AG04449 (cell line): ENCODE measurements around the gene QRICH2.
"Not testable (repeated sequence)": the region's sequence is repeated elsewhere in the genome, so short reads cannot be mapped to it uniquely, and the experiment has no call there.

Experiments used
- CTCF ChIA-PET: fragments of 350-600 bp; formaldehyde crosslinking; extraction: SDS; loops from one replicate; lab custom pipeline; 2021; ENCODE audit warnings: antibody characterized with exemption; lab: Yijun Ruan, JAX
- POLR2A ChIA-PET: fragments of 400-600, 350-600 bp; formaldehyde crosslinking; extraction: SDS; loops from one replicate; lab custom pipeline; 2020; ENCODE audit warnings: antibody characterized with exemption, inconsistent platforms; lab: Yijun Ruan, JAX
- DNase-seq: peaks from one replicate; pipeline ENCODE4 v3.0.0-alpha.2; 2010; ENCODE audit warnings: low read depth, low spot score
- H3K4me3 ChIP-seq: 2 replicates; pipeline ENCODE4 v1.5.1; 2011; ENCODE audit warnings: low read depth, mild to moderate bottlenecking, control low read depth, low read length
- CTCF ChIP-seq: IDR thresholded peaks from one replicate; pipeline ENCODE4 v1.5.1; 2011; ENCODE audit warnings: mild to moderate bottlenecking, moderate library complexity, low read length, control low read depth, inconsistent platforms; ENCODE audit not compliant: insufficient read depth; ENCODE audit errors: missing control alignments

QRICH2 gene

GRCh38 chr17:76247304-76247703 lies 60.8 kb downstream of the QRICH2 start:
- POLR2A ChIA-PET = interaction anchor here (1.7 kb wide), 1 partner anchor 17 kb away, joined by 4 read pairs; the partner anchor contains the start of gene UBALD2
- CTCF ChIA-PET = interaction anchor here (1.1 to 4.4 kb wide), 4 partner anchors 32 to 125 kb away, joined by 3 to 22 read pairs (median 14); no protein-coding TSS in a partner anchor
- TF ChIP-seq CTCF = no peak
- DNase-seq = no peak
- no peak overlapping the region for H3K4me3 ChIP-seq

- CTCF ChIA-PET = interaction anchor here (1.1 to 4.4 kb wide), 6 partner anchors 9 to 125 kb away, joined by 3 to 22 read pairs (median 8); no protein-coding TSS in a partner anchor
- no peak for DNase-seq
- POLR2A ChIA-PET = interaction anchor here (1.7 kb wide), 1 partner anchor 18 kb away, joined by 4 read pairs; the partner anchor contains the start of gene UBALD2
- no peak for TF ChIP-seq CTCF
- no peak overlapping the region for H3K4me3 ChIP-seq
Observed at GRCh38 chr17:76246080-76247066, 61.7 kb downstream of the QRICH2 start.

GRCh38 chr17:76244721-76245120 lies 63.4 kb downstream of the QRICH2 start:
- POLR2A ChIA-PET, H3K4me3 ChIP-seq, DNase-seq: not testable (repeated sequence)
- CTCF ChIA-PET = interaction anchor here (1.1 to 2.4 kb wide), 2 partner anchors 35 to 63 kb away, joined by 5 to 8 read pairs; no protein-coding TSS in a partner anchor

- DNase-seq = no peak
- ChIA-PET POLR2A (no interaction called here), CTCF (interaction anchor here (0.8 to 2.4 kb wide), 10 partner anchors 8 to 230 kb away, joined by 3 to 8 read pairs (median 3); no protein-coding TSS in a partner anchor)
- H3K4me3 ChIP-seq = no peak overlapping the region
- TF ChIP-seq CTCF = no peak
Observed at GRCh38 chr17:76243826-76244679, 64.0 kb downstream of the QRICH2 start.

- TF ChIP-seq CTCF = no peak
- DNase-seq = no peak
- CTCF ChIA-PET = interaction anchor here (1.0 to 1.4 kb wide), 2 partner anchors 38 to 120 kb away, joined by 3 to 6 read pairs; no protein-coding TSS in a partner anchor
- no peak overlapping the region for H3K4me3 ChIP-seq
- POLR2A ChIA-PET = interaction anchor here (1.4 kb wide), 1 partner anchor 23 kb away, joined by 5 read pairs; the partner anchor contains the start of gene UBALD2
Observed at GRCh38 chr17:76241691-76242255, 66.3 kb downstream of the QRICH2 start.

GRCh38 chr17:76241204-76241538 lies 66.9 kb downstream of the QRICH2 start:
- POLR2A ChIA-PET = interaction anchor here (1.4 kb wide), 1 partner anchor 24 kb away, joined by 5 read pairs; the partner anchor contains the start of gene UBALD2

More at GRCh38 chr17:76241204-76241538, 66.9 kb downstream of the QRICH2 start:
- CTCF ChIA-PET = interaction anchor here (1.0 to 1.4 kb wide), 2 partner anchors 39 to 120 kb away, joined by 3 to 6 read pairs; no protein-coding TSS in a partner anchor
- H3K4me3 ChIP-seq = peak overlapping the region; percentile 61
- DNase-seq = no peak
- TF ChIP-seq CTCF = no peak
